Left ventricle myocardium inferior (tissue), 1 donor: ENCODE data around the gene EVI5. TPM values are rescaled to one million over a fixed set of nuclear protein-coding genes. Genes with fewer than 3 reads are reported as not detected.

ENCODE experiments used
- DNase-seq: peaks from one replicate; pipeline ENCODE4 v3.0.0-alpha.2; 2020
- H3K27ac ChIP-seq: fragments of 200-600 bp; replicated peaks from 2 replicates; pipeline ENCODE4 v1.8.0; 2021
- H3K27me3 ChIP-seq: fragments of 200-600 bp; 2 replicates; pipeline ENCODE4 v1.8.0; 2021; ENCODE audit warnings: low read depth
- H3K36me3 ChIP-seq: fragments of 200-600 bp; 2 replicates; pipeline ENCODE4 v1.8.0; 2021
- H3K4me1 ChIP-seq: fragments of 200-600 bp; 2 replicates; pipeline ENCODE4 v1.8.0; 2021
- H3K4me3 ChIP-seq: fragments of 200-600 bp; 2 replicates; pipeline ENCODE4 v1.8.0; 2021; ENCODE audit warnings: mild to moderate bottlenecking, moderate library complexity
- H3K9me3 ChIP-seq: fragments of 200-600 bp; replicated peaks from 2 replicates; pipeline ENCODE4 v1.8.0; 2021
- intact Hi-C: fragments of 100-400 bp; cut with micrococcal nuclease; formaldehyde crosslinking; loops from one replicate; pipeline ENCODE4 v1.11.0; 2022
- total RNA-seq: library from RNA; stranded (reverse); fragmentation: NEBNext Ultra II Directional; extraction: Animal tissue kit (Norgen Biotek cat#: 25700); gene quantifications from one replicate; pipeline ENCODE4 v1.2.1, GENCODE V29; 2021
- TF ChIP-seq, protein P1 (sequence below): fragments of 200-600 bp; IDR thresholded peaks from 2 replicates; pipeline ENCODE4 v1.8.0; 2021; ENCODE audit warnings: antibody characterized with exemption, mild to moderate bottlenecking, borderline replicate concordance
- donor health status: DM: no; HTN: yes; CAD: no; lungs with severe emphysema.

Gene EVI5
- total RNA-seq, 1 donor from 2014 or later = 30.4 TPM

DNA sequence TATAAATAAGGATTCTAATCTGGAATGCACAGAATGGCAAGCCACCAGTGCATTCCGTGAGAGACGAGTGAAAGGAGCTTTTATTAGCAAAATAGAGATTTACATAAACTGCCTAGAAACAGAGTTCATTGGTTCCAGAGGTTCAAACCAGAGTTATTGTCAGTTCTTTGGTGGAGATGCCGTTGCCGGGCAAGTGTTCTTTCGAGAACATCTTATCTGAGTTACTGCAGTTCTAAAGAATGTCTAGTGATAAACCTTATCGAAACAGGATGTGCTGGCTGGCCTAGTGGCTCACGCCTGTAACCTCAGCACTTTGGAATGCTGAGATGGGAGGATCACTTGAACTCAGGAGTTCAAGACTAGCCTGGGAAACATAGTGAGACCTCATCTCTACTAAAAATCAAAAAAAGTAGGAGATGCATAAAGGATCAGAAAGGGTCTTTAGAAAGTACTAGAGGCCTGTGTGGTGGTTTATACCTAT lies 19.9 kb upstream of the EVI5 start:
- Histone ChIP-seq H3K27me3 (no peaks in the 10 kb centered on the region), H3K4me1 (peaks cover 12% of the 10 kb centered on the region), H3K9me3 (no peaks in the 10 kb centered on the region), H3K4me3 (peak overlapping the region; percentile 1), H3K27ac (peak overlapping the region; percentile 79), H3K36me3 (no peaks in the 10 kb centered on the region)
- intact Hi-C loops = no loop called here
- peak; percentile 63 for DNase-seq
- TF ChIP-seq, protein P1, sequence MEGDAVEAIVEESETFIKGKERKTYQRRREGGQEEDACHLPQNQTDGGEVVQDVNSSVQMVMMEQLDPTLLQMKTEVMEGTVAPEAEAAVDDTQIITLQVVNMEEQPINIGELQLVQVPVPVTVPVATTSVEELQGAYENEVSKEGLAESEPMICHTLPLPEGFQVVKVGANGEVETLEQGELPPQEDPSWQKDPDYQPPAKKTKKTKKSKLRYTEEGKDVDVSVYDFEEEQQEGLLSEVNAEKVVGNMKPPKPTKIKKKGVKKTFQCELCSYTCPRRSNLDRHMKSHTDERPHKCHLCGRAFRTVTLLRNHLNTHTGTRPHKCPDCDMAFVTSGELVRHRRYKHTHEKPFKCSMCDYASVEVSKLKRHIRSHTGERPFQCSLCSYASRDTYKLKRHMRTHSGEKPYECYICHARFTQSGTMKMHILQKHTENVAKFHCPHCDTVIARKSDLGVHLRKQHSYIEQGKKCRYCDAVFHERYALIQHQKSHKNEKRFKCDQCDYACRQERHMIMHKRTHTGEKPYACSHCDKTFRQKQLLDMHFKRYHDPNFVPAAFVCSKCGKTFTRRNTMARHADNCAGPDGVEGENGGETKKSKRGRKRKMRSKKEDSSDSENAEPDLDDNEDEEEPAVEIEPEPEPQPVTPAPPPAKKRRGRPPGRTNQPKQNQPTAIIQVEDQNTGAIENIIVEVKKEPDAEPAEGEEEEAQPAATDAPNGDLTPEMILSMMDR = no peak

DNA sequence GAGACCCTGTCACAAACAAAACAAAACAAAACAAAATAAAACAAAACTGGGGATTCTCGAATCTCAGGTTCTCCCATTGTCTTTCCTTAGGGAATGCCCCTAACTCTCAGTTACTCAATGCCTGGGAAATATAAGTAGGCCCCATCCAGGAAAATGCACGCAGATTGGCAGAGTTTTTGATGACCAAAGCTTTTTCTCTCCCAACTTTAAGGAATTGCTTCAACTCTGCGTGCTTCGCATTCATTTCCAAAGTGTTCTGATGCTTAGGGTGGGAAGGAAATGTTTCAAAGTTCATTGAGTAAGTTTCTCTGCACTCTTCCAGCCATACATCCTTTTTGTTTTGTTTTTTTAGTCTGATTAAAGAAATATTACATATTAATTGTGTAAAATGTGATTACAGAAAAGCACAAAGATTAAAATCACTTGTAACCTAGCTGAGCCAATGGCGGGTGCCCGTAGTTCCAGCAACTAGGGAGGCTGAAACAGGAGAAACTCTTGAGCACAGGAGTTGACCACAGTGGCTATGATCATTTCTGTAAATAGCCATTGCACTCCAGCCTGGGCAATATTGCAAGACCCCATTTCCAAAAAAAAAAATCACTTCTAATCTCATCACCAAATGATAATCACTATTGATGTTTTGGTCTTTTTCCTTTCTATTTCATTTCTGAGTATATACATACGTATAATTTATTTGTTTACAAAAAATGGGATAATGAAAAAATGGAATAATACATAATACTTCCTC lies 18.4 kb upstream of the EVI5 start:
- H3K4me1 ChIP-seq = peaks cover 12% of the 10 kb centered on the region
- H3K9me3 ChIP-seq = no peaks in the 10 kb centered on the region
- TF ChIP-seq, protein P1 = no peak
- H3K27ac ChIP-seq = no peak overlapping the region
- H3K27me3 ChIP-seq = no peaks in the 10 kb centered on the region
- no peaks in the 10 kb centered on the region for H3K36me3 ChIP-seq
- H3K4me3 ChIP-seq = no peak overlapping the region
- intact Hi-C loops = no loop called here
- no peak for DNase-seq

DNA sequence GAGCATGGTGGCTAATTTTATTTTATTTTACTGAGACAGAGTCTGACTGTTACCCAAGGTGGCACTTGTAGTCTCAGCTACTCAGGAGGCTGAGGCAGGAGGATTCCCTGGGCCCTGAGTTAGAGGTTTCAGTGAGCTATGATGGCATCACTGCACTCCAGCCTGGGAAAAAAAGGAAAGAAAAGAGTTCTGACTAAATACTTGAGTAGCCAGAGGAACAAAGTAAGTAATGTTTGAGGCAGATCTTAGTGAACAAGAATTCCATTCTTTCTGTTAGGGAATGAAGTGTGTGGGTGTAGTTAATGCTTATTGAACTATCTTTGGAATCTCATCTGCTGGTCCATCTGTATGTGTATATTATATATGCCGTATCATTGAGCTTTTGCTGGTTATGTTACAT lies 13.1 kb upstream of the EVI5 start:
- no peak for DNase-seq
- H3K27me3 ChIP-seq = no peaks in the 10 kb centered on the region
- TF ChIP-seq, protein P1 = no peak
- no peaks in the 10 kb centered on the region for H3K36me3 ChIP-seq
- no peak overlapping the region for H3K27ac ChIP-seq
- peaks cover 4% of the 10 kb centered on the region for H3K9me3 ChIP-seq
- H3K4me3 ChIP-seq = no peak overlapping the region
- intact Hi-C loops = no loop called here
- peaks cover 7% of the 10 kb centered on the region for H3K4me1 ChIP-seq

GRCh38 chr1:92797297-92797696 lies 12.4 kb upstream of the EVI5 start:
- TF ChIP-seq, protein P1 = no peak
- DNase-seq = no peak
- no peak overlapping the region for H3K27ac ChIP-seq
- H3K9me3 ChIP-seq = peaks cover 4% of the 10 kb centered on the region
- H3K4me1 ChIP-seq = peaks cover 13% of the 10 kb centered on the region
- no peaks in the 10 kb centered on the region for H3K36me3 ChIP-seq
- no peaks in the 10 kb centered on the region for H3K27me3 ChIP-seq
- no peak overlapping the region for H3K4me3 ChIP-seq
- intact Hi-C loops = no loop called here

GRCh38 chr1:92795166-92795565 lies 10.3 kb upstream of the EVI5 start:
- peaks cover 4% of the 10 kb centered on the region for H3K9me3 ChIP-seq
- TF ChIP-seq, protein P1 = no peak
- H3K4me3 ChIP-seq = no peak overlapping the region
- no peak overlapping the region for H3K27ac ChIP-seq
- intact Hi-C loops = no loop called here
- no peak for DNase-seq
- H3K27me3 ChIP-seq = no peaks in the 10 kb centered on the region
- no peaks in the 10 kb centered on the region for H3K36me3 ChIP-seq
- peaks cover 21% of the 10 kb centered on the region for H3K4me1 ChIP-seq
